Body of pancreas (tissue), 4 donors: Measurements from ENCODE around the gene SYNE1. TPM values are rescaled to one million over a fixed set of nuclear protein-coding genes. Genes with fewer than 3 reads are reported as not detected.
A peak's percentile ranks its signal among the peaks of the same experiment; 100 is the strongest.
"Not testable (repeated sequence)": the region's sequence is repeated elsewhere in the genome, so short reads cannot be mapped to it uniquely, and the experiment has no call there.

Source experiments
- ATAC-seq: fragments of 150-250 bp; one replicate; pipeline ENCODE4 v1.9.1; 2016
- DNase-seq, 4 donors: peaks; one replicate each; pipeline ENCODE4 v3.0.0-alpha.2; 2019
- H3K27ac ChIP-seq, 4 donors: fragments of 200-600 bp; sonication (generic); 1 replicate in 3 of 4; 2 replicates in 1 of 4; pipeline versions ENCODE4 v1.5.1 to v1.6.1; 2016 to 2019; ENCODE audit warnings: mild to moderate bottlenecking in 1 of 4, mixed read lengths in 1 of 4, moderate library complexity in 1 of 4
- H3K27me3 ChIP-seq, 2 donors: fragments of 200-600 bp; sonication (generic); one replicate each; pipeline ENCODE4 v1.6.0; 2016; ENCODE audit warnings: mild to moderate bottlenecking in 1 of 2
- H3K36me3 ChIP-seq, 2 donors: fragments of 200-600 bp; sonication (generic); replicated peaks in 1 of 2; 2 replicates each; pipeline ENCODE4 v1.5.1; 2016; ENCODE audit warnings: low read depth in 2 of 2; ENCODE audit not compliant: insufficient read depth in 1 of 2
- H3K4me1 ChIP-seq: fragments of 200-600 bp; sonication (generic); one replicate; pipeline ENCODE4 v1.6.0; 2016
- H3K4me3 ChIP-seq, 2 donors: fragments of 200-600 bp; sonication (generic); 1 replicate in 1 of 2; 2 replicates in 1 of 2; pipeline ENCODE4 v1.5.1; 2016 to 2019
- H3K9me3 ChIP-seq, 3 donors: fragments of 200-600 bp; sonication (generic); 1 replicate in 2 of 3; 2 replicates in 1 of 3; pipeline ENCODE4 v1.5.1; 2016
- POLR2A ChIP-seq, 3 donors: fragments of 450-650 bp; IDR thresholded peaks; one replicate each; pipeline ENCODE4 v1.6.1; 2016; ENCODE audit warnings: antibody characterized with exemption in 3 of 3, mild to moderate bottlenecking in 2 of 3
- WGBS, 2 donors: methylation state at CpG; one replicate each; pipeline ENCODE4 v1.1.5; 2017; 5-methylcytosine and 5-hydroxymethylcytosine counted together
- intact Hi-C: fragments of 100-400 bp; cut with DNase I; formaldehyde crosslinking; loops from one replicate; pipeline ENCODE4 v1.15.1; 2023
- total RNA-seq, 2 donors: library from RNA; depleted of rRNA; stranded (reverse); fragments of >200 nt; gene quantifications; one replicate each; pipeline ENCODE4 v1.1.0, GENCODE V29; 2016
- TF ChIP-seq, protein P1 (sequence below), 7 experiments: fragments of 450-650 bp in 4 of 7; fragments of 200-600 bp in 3 of 7; sonication (generic) in 3 of 7; IDR thresholded peaks; one replicate each; pipeline ENCODE4 v1.5.1; 2016 to 2019; ENCODE audit warnings: antibody characterized with exemption in 7 of 7

The SYNE1 gene
- total RNA-seq, 2 donors from 2014 or later = 109 to 123 TPM

DNA sequence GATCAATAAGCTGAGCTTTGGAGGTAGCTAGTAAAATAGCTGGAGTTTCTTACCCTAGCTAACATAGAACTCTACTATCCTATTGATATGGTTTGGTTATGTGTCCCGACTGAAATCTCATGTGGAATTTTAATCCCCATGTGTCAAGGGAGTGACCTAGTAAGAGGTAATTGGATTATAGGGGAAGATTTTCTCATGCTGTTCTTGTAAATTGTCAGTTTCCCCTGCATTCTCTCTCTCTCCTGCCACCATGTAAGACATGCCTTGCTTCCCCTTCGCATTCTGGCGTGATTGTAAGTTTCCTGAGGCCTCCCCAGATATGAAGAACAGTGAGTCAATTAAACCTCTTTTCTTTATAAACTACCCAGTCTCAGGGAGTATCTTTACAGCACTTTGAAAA lies 24.6 kb upstream of the SYNE1 start:
- Histone ChIP-seq H3K36me3 (no peaks in the 10 kb centered on the region), H3K4me1 (no peaks in the 10 kb centered on the region), H3K4me3 (no peak overlapping the region), H3K27ac (no peak overlapping the region), H3K27me3 (no peaks in the 10 kb centered on the region), H3K9me3 (no peaks in the 10 kb centered on the region)
- no peak for ATAC-seq
- intact Hi-C loops = no loop called here
- DNase-seq = no peak
- TF ChIP-seq, protein P1, sequence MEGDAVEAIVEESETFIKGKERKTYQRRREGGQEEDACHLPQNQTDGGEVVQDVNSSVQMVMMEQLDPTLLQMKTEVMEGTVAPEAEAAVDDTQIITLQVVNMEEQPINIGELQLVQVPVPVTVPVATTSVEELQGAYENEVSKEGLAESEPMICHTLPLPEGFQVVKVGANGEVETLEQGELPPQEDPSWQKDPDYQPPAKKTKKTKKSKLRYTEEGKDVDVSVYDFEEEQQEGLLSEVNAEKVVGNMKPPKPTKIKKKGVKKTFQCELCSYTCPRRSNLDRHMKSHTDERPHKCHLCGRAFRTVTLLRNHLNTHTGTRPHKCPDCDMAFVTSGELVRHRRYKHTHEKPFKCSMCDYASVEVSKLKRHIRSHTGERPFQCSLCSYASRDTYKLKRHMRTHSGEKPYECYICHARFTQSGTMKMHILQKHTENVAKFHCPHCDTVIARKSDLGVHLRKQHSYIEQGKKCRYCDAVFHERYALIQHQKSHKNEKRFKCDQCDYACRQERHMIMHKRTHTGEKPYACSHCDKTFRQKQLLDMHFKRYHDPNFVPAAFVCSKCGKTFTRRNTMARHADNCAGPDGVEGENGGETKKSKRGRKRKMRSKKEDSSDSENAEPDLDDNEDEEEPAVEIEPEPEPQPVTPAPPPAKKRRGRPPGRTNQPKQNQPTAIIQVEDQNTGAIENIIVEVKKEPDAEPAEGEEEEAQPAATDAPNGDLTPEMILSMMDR (IDR thresholded peaks at IDR 0.05) = no peak
- no peak for TF ChIP-seq POLR2A (IDR thresholded peaks at IDR 0.05)
- WGBS, 2 donors = 48 to 70% methylated on average over 3 of the region's 3 CpGs

DNA sequence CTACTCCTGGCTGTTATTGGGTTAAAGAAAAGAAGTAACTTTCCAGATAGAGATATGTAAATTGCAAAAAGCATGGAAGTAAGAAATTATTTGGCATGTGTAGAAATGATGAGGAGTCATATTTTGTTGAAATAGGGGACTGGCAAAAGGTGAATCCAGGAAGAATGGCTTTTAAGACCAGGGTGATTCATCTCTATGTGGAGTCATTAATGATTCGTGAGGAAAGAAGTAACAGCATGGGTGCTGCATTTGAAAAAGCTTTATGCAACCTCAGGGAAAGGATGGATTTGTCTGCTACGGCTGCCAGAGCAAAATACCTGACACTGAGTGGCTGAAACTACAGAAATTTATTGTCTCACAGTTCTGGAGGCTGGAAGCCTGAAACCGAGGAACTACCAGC lies 14.8 kb upstream of the SYNE1 start:
- H3K27me3 ChIP-seq = no peaks in the 10 kb centered on the region
- no peak for ATAC-seq
- H3K4me1 ChIP-seq = no peaks in the 10 kb centered on the region
- H3K4me3 ChIP-seq = no peak overlapping the region
- no peaks in the 10 kb centered on the region for H3K9me3 ChIP-seq
- intact Hi-C loops = no loop called here
- 53 to 56% methylated on average over 3 of the region's 3 CpGs for WGBS, 2 donors
- DNase-seq = no peak
- H3K27ac ChIP-seq = no peak overlapping the region
- TF ChIP-seq, protein P1 (IDR thresholded peaks at IDR 0.05) = no peak
- TF ChIP-seq POLR2A (IDR thresholded peaks at IDR 0.05) = no peak
- no peaks in the 10 kb centered on the region for H3K36me3 ChIP-seq

DNA sequence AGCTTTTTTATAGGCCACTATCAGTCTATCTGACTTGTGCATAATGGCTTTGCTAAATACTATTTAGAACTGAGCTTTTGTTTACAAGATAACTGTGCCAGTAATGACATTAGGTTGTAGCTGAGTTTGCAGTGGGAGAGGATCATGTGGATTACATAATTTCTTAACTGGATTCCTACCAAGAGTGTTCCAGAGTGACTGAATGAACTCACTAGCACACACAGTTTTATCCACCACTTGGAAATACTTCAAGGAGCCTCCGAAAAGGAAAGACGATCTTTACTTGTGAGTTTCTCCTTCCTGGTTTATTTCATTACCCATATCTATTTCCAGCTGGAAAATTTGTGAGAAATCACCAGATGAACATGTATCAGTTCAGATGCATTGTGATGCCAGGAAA lies 10.9 kb upstream of the SYNE1 start:
- intact Hi-C loops = no loop called here
- 50 to 55% methylated on average over 2 of the region's 2 CpGs for WGBS, 2 donors
- ATAC-seq = no peak

DNA sequence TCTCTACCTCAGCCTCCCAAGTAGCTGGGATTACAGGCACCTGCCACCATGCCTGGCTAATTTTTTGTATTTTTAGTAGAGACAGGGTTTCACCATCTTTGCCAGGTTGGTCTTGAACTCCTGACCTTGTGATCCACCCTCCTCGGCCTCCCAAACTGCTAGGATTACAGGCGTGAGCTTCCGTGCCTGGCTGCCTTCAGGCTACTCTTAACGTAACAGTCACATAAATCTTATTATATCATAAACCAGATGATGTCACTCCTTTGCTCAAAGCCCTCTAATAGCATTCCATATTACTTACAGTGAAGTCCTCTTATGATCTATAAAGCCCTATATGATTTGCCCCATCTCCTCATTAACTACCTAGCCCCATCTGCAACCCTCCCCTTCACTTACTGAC lies 9.6 kb upstream of the SYNE1 start:
- intact Hi-C loops, H3K27me3 ChIP-seq, ATAC-seq, DNase-seq, H3K9me3 ChIP-seq, H3K4me3 ChIP-seq, H3K4me1 ChIP-seq, H3K27ac ChIP-seq, H3K36me3 ChIP-seq: not testable (repeated sequence)
- 68 to 69% methylated on average over 4 of the region's 4 CpGs for WGBS, 2 donors

More for the DNA sequence above, 10.9 kb upstream of the SYNE1 start:
- Histone ChIP-seq H3K4me1 (no peaks in the 10 kb centered on the region), H3K27ac (no peak overlapping the region), H3K27me3 (no peaks in the 10 kb centered on the region), H3K9me3 (no peaks in the 10 kb centered on the region), H3K4me3 (no peak overlapping the region), H3K36me3 (no peaks in the 10 kb centered on the region)
- no peak for DNase-seq
- TF ChIP-seq, protein P1 (IDR thresholded peaks at IDR 0.05) = no peak
- no peak for TF ChIP-seq POLR2A (IDR thresholded peaks at IDR 0.05)

DNA sequence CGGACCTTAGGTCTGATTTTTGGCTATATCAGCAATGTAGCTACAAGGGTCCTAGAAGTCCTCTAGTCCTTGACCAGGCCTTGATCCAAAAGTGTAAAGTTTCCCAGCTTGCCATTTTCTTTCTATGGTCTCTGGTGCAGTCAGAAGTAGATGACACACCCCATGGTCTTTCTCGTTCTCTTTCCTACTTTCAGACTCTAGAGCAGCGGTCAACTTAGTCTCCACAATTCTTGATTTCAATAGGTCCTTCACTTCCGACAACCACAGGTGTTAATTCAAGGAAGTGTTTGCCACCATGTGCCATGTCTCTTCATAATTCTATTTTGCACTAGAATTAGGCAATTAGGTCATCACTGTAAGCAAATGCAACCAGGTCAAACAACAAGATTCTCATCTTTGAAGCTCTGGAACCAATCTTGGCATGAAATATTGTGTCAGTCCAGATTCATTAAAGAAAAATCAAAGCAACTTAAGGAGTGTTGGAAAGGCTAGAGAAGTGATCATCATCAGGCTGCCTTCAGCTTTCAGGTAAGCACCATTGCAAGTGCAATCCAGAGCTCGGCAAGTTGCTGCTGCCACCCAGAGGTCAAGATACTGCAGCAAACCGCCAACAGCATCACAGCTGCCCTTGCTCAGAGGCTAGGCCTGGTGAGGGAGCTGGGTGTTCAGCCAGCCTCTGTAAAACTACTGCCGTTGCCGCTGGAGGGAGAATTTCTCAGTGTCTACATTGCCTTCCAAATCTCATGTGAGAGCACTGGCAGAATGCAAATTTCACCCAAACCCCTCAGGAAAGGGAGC lies 5.6 kb upstream of the SYNE1 start:
- intact Hi-C loops = loop anchor here (5.0 kb wide), 1 partner anchor 90 kb away; no protein-coding TSS in a partner anchor
- TF ChIP-seq POLR2A (IDR thresholded peaks at IDR 0.05) = no peak
- TF ChIP-seq, protein P1 (IDR thresholded peaks at IDR 0.05) = peak; percentile 17 to 63 (median 46)
- no peak overlapping the region for H3K4me3 ChIP-seq
- no peaks in the 10 kb centered on the region for H3K36me3 ChIP-seq
- peak; percentile 48 to 67 (median 63) for DNase-seq
- 37 to 42% methylated on average over 8 of the region's 8 CpGs for WGBS, 2 donors
- H3K9me3 ChIP-seq = no peaks in the 10 kb centered on the region
- ATAC-seq = peak; percentile 59
- no peaks in the 10 kb centered on the region for H3K4me1 ChIP-seq
- no peaks in the 10 kb centered on the region for H3K27me3 ChIP-seq
- H3K27ac ChIP-seq = no peak overlapping the region
